Neuron (in vitro differentiated cells): ENCODE data around the gene STRBP.
"Not testable (repeated sequence)": the region's sequence is repeated elsewhere in the genome, so short reads cannot be mapped to it uniquely, and the experiment has no call there.

Experiments used
- H2AFZ ChIP-seq: one replicate; pipeline ENCODE4 v1.6.1; 2013; ENCODE audit warnings: low read depth, mild to moderate bottlenecking, inconsistent platforms, low read length, moderate library complexity
- H3K27me3 ChIP-seq: one replicate; pipeline ENCODE4 v1.6.1; 2013; ENCODE audit warnings: low read length; ENCODE audit not compliant: insufficient read depth
- H3K36me3 ChIP-seq: one replicate; pipeline ENCODE4 v1.6.1; 2013; ENCODE audit warnings: low read length; ENCODE audit not compliant: insufficient read depth
- H3K4me1 ChIP-seq: one replicate; pipeline ENCODE4 v1.6.1; 2013; ENCODE audit warnings: low read length; ENCODE audit not compliant: insufficient read depth
- H3K4me3 ChIP-seq: 2 replicates; pipeline ENCODE4 v1.5.1; 2013; ENCODE audit warnings: mild to moderate bottlenecking, low read length, moderate library complexity
- H3K9me3 ChIP-seq: one replicate; pipeline ENCODE4 v1.6.1; 2013; ENCODE audit warnings: low read length

STRBP gene

DNA sequence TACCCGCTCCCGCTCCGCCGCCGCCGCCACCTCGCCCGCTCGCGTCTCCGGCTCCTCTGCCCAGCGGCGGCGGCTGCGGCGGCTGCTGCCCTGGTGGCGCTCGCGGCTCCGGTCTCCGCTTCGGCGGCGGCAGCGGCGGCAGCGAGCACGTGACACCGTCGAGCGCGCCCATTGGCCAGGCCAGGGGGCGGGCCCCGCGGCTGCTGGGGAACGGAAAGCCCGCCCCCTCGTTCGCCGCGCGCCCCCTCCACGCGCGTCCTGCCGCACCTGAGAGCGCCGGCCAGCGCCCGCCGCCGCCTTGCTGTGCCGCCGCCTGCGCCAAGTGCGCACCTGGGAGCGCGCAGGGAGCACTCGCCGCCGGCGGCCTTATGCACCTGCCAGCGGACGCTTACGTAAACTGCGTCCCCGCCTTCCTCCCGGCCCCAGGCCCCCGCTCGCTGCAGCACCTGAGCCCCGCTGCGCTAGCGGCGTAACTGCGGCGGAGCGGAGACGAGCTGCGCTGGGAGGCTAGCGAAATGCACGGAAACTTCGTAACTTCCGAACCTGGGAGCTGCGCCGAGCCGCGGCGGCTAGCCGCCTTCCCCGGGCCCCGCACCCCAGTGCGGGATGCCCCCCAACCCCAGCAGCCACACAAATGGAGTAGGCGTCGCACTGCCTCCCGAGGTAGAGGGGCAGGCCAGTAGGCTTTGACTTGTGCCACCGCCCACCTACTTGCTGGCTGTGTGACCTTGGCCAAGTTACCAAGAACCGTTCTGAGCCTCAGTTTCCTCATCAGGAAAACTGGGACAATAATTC, at the start of gene STRBP:
Gene STRBP, minus strand, starts transcription at position 122 of the 795 bp plus-strand sequence. CDS start 84,452 bp downstream, outside the sequence.
- no peaks in the 10 kb centered on the region for H3K27me3 ChIP-seq
- H3K36me3 ChIP-seq, result no peaks in the 10 kb centered on the region
- H3K4me1 ChIP-seq, result peaks cover 18% of the 10 kb centered on the region
- peak within 1 kb of the TSS; percentile 98 for H2AFZ ChIP-seq
- H3K4me3 ChIP-seq, result peak within 1 kb of the TSS; percentile 84
- H3K9me3 ChIP-seq, result no peaks in the 10 kb centered on the region

DNA sequence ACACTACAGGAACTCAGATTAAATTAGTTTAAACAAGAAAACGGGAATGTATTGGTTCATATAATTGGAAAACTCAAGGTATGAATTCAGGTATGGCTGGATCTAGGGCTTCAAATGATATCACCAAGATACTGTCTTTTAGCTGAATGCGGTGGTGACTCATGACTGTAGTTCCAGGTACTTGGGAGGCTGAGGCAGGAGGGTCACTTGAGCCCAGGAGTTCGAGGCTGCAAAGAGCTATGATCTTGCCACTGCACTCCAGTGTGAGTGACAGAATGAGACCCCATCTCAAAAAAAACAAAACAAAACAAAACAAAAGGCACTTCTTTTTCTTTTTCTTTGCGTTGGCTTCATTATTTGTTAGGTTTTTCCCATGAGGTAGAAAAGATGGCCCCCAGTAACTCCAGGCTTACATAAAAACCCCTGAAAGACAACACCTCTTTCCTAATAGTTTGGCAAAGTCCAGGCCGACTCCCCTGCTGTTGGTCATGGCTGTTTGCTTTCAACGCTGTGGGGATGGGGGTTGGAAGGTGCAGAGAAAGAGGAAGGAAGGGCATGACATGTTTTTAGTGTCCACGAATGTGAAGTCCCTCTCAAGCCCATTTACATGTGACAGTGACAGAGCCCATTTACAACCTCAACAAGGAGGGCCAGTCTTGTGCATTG, 47.8 kb upstream of the STRBP start:
- Histone ChIP-seq H3K27me3 (peaks cover 22% of the 10 kb centered on the region), H3K4me1 (peaks cover 12% of the 10 kb centered on the region), H3K36me3 (no peaks in the 10 kb centered on the region), H2AFZ (no peak overlapping the region), H3K9me3 (no peaks in the 10 kb centered on the region), H3K4me3 (no peak overlapping the region)

DNA sequence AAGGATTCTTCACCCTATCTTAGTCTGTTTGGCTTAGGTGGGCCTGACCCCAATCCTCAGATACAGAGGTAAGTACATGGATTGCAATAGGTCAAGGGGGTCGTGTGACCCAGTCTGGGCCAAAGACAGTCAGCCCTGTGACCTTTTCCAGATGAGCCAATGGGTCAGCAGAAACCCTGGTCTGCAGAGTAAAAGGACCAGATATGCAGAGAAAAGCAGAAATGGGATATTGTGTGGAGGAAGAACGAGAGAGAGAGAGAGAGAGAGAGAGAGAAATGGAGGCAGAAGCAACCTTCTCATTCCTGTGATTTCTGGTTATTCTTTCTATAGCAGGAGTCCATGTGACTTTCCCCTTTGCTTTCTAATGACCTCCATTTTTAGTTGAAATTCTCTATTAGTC, 47.2 kb upstream of the STRBP start:
- Histone ChIP-seq H3K4me1 (peaks cover 15% of the 10 kb centered on the region), H3K4me3 (no peak overlapping the region), H3K9me3 (no peaks in the 10 kb centered on the region)

DNA sequence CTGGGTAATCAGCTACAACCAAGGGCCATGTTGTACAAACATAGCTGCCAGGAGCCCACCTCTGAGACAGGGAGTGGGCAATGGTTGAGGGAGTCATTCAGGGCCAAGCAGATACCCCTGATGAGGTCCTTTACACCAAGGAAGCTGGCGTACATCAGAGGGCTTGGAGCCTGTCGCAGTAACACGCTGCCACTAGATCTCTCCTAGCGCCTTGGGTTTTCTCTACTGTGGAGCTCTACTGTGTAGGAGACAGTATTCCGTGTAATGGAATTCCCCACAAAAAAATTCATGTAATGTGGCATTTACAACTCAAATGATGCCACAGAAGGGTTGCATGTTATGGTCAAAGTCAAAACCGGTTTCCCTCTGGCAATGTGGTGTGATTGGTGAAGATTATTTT, 46.2 kb upstream of the STRBP start:
- Histone ChIP-seq H3K9me3 (no peaks in the 10 kb centered on the region), H3K4me3 (no peak overlapping the region), H3K36me3 (no peaks in the 10 kb centered on the region), H3K4me1 (peaks cover 15% of the 10 kb centered on the region), H3K27me3 (peaks cover 16% of the 10 kb centered on the region), H2AFZ (no peak overlapping the region)

More for the DNA sequence above, 47.2 kb upstream of the STRBP start:
- Histone ChIP-seq H3K27me3 (peaks cover 21% of the 10 kb centered on the region), H3K36me3 (no peaks in the 10 kb centered on the region), H2AFZ (no peak overlapping the region)

DNA sequence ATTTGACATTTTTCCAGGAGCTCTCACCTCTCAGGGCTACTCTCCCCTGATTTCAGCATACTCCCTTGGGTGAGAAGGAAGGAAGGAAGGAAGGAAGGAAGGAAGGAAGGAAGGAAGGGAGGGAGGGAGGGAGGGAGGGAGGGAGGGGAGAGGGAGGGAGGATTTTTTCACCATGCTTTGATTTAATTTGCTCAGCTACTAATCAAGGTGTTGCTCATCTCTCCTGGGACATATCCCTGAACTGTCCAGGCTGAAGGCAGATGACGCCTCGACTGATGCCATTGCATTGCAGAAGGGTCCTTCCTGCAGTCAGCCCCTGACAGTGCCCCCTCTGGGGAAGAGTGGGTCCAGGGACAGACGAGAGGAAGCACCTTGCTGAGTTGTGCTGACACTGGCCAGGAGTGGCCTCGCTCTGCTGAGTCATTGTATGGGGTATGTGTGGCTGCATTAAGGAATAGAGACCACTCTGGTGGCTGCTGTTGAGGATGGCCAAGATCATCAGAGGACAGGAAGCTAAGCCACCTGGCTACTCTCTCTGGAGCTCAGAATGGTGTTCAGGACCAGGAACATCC, 44.0 kb upstream of the STRBP start:
- no peaks in the 10 kb centered on the region for H3K36me3 ChIP-seq
- peaks cover 15% of the 10 kb centered on the region for H3K4me1 ChIP-seq
- no peak overlapping the region for H2AFZ ChIP-seq
- H3K9me3 ChIP-seq, result no peaks in the 10 kb centered on the region
- H3K4me3 ChIP-seq, result no peak overlapping the region
- peaks cover 3% of the 10 kb centered on the region for H3K27me3 ChIP-seq

DNA sequence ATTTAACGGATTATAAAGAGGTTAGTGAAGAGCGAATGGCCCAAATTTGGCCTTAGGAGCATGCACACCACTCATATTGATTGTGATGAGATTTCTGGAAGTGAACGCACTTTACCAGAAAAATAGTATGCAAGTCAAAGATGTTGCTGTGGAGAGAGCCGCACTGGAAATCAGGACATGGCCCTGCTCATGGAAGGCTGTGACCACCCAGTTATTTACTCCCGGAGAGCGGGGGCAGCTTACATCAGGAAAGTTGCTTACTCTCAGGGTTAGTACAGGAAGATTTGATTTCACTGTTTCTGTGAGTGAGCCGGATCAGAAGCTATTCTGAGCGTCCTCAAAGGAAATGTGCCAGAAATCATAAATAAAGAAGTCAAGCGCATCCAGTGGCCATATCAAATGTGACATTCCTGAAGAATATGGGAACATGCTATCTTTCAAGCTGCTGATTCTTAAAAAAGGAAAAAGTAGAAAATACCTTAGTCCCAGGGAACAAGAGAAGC, 42.9 kb upstream of the STRBP start:
- Histone ChIP-seq H3K27me3 (peaks cover 3% of the 10 kb centered on the region), H2AFZ (no peak overlapping the region), H3K4me3 (no peak overlapping the region), H3K36me3 (no peaks in the 10 kb centered on the region), H3K9me3 (no peaks in the 10 kb centered on the region), H3K4me1 (peaks cover 14% of the 10 kb centered on the region)

DNA sequence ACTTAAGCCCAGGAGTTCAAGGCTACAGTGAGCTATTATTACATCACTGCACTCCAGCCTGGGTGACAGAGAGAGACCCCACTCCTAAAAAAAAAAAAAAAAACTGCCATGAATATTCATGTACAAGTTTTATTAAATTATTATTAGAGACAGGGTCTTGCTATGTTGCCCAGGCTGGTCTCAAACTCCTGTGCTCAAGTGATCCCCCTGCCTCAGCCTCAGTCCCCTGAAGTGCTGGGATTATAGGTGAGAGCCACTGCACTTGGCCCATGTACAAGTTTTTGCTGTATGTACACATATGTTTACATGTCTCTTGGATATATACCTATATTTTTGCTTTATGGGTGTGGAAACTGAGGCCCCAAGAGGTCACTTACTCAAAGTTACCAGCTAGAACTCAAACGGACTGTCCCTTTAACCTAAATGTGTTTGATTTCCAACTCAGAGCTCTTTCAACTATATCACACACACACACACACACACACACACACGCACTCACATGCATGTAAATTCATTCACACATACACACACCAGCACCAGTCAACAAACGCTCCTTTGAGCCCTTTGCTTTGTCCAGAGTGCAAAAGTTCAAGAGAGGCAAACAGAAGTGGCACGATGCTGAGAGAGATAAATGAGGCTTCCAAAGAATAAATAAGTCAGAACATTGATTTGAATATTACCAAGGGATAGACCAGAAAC, 42.3 kb upstream of the STRBP start:
- Histone ChIP-seq H3K27me3 (peaks cover 3% of the 10 kb centered on the region), H2AFZ (no peak overlapping the region), H3K4me3 (no peak overlapping the region), H3K9me3 (no peaks in the 10 kb centered on the region), H3K4me1 (peaks cover 12% of the 10 kb centered on the region), H3K36me3 (no peaks in the 10 kb centered on the region)

DNA sequence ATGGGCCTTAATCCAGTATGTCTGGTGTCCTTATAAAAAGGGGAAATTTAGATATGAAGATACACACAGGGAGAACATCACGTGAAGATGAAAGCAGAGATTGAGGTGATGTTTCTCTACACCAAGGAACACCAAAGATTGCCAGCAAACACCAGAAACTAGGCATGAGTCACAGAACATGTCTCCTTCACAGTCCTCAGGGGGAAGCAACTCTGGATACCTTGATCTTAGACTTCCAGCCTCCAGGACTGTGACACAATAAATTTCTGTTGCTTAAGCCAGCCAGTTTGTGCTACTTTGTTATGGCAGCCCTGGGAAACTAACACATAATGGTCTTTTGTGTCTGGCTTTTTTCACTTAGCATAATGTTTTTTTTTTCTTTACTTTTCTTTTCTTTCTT, 41.2 kb upstream of the STRBP start:
- Histone ChIP-seq H3K27me3 (peaks cover 3% of the 10 kb centered on the region), H3K4me1 (peaks cover 12% of the 10 kb centered on the region), H2AFZ (no peak overlapping the region), H3K9me3 (no peaks in the 10 kb centered on the region), H3K4me3 (no peak overlapping the region), H3K36me3 (no peaks in the 10 kb centered on the region)

DNA sequence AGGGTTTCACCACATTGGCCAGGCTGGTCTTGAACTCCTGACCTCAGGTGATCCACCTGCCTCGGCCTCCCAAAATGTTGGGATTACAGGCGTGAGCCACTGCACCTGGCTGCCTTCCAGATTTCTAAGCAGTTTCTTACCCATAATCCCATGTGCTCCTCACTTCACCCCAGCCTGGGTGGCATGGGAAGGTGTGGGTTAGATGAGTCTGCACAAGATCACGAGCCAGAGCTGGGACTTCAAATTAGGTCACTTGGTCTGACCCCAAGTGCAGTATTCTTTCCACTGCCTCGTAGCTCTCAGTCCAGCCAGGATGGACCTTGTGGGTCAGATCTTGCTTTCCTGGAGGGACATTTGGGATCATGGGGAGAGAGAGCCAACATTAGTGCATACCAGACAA, 37.5 kb upstream of the STRBP start:
- H3K4me1 ChIP-seq, result peaks cover under 1% of the 10 kb centered on the region
- H2AFZ ChIP-seq, result no peak overlapping the region
- no peaks in the 10 kb centered on the region for H3K9me3 ChIP-seq
- no peaks in the 10 kb centered on the region for H3K27me3 ChIP-seq
- H3K4me3 ChIP-seq, result no peak overlapping the region
- no peaks in the 10 kb centered on the region for H3K36me3 ChIP-seq

DNA sequence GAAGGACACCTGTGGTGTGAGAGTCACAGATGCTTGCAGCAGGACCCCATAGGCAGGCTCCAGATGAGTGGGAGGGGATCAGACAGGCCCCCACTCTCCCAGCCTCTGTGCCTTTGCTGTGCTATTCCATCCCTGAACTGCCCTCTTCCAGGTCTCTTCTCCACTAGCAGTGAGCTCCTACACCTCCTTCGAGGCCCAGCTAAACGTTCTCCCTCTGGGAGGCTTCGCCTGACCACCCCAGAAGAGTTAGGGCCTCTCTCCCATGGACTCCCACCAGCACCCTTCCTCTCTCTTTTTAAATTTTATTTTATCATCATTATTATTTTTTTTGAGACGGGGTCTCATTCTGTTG, 35.9 kb upstream of the STRBP start:
- Histone ChIP-seq H3K27me3 (no peaks in the 10 kb centered on the region), H2AFZ (no peak overlapping the region)

DNA sequence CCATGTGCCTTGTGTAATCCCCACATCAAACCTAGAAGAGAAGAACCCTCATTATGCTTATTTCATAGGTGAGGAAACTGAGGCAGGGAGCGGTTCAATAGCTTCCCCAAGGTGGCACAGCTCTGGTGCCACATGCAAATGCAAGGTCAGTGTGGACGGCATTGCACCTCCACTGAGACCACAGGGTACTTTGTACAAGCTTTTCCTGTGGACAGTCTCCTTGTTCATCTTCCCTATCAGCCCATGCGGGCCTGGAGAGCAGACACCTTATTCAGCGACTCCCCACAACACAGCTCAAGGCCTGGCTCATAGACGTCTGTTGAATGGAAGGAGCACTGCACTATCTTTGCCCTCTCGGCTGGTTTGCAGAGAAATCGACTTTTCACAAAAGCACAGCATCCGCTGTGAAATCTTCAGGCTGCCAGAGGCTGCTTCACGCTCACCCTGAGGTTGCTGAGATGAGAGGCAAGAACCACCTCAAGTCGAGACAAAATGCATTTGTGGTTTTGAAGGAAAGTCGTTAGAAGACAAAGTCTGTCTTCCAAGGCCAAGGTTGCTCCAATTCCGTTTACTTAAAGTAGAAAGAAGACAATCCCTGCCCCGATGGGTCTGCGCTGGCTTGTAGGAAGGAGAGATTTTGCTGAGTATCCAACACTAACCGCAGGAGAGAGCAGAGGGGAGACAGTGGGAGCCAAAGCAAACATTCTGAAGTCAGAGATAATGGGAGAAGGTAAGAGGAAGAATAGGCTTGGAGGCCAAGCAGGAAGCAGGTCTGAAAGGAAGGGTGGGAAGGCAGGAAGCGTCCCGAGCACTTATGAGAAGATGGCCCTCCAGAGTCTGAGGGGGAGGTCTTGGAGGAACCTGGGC, 34.2 kb upstream of the STRBP start:
- H3K27me3 ChIP-seq, result no peaks in the 10 kb centered on the region
- H3K36me3 ChIP-seq, result no peaks in the 10 kb centered on the region
- no peaks in the 10 kb centered on the region for H3K4me1 ChIP-seq
- no peak overlapping the region for H3K4me3 ChIP-seq
- no peak overlapping the region for H2AFZ ChIP-seq
- no peaks in the 10 kb centered on the region for H3K9me3 ChIP-seq

More for the DNA sequence above, 35.9 kb upstream of the STRBP start:
- Histone ChIP-seq H3K4me1 (no peaks in the 10 kb centered on the region), H3K36me3 (no peaks in the 10 kb centered on the region), H3K4me3 (no peak overlapping the region), H3K9me3 (no peaks in the 10 kb centered on the region)

DNA sequence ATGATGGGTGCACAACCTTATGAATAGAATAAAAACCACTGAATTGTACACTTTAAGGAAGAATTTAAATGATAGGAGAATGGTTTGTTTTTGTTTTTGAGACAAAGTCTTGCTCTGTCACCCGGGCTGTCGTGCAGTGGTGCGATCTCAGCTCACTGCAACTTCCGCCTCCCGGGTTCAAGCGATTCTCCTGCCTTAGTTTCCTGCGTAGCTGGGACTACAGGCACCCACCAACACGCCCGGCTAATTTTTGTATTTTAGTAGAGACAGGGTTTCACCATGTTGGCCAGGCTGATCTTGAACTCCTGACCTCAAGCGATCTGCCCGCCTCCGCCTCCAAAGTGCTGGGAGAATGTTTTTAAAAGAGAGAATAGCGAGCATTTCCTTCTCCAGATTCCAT, 33.5 kb upstream of the STRBP start:
- not testable (repeated sequence) for H3K9me3 ChIP-seq, H3K27me3 ChIP-seq, H3K4me1 ChIP-seq, H3K4me3 ChIP-seq, H2AFZ ChIP-seq, H3K36me3 ChIP-seq
